ENCODE data around the gene ZNF846. TPM values are rescaled to one million over a fixed set of nuclear protein-coding genes. Genes with fewer than 3 reads are reported as not detected.
"Not testable (repeated sequence)": the region's sequence is repeated elsewhere in the genome, so short reads cannot be mapped to it uniquely, and the experiment has no call there.

Gene ZNF846
- total RNA-seq, 4 donors from 2014 or later: 20.8 to 36.9 (median 26.8) TPM

DNA sequence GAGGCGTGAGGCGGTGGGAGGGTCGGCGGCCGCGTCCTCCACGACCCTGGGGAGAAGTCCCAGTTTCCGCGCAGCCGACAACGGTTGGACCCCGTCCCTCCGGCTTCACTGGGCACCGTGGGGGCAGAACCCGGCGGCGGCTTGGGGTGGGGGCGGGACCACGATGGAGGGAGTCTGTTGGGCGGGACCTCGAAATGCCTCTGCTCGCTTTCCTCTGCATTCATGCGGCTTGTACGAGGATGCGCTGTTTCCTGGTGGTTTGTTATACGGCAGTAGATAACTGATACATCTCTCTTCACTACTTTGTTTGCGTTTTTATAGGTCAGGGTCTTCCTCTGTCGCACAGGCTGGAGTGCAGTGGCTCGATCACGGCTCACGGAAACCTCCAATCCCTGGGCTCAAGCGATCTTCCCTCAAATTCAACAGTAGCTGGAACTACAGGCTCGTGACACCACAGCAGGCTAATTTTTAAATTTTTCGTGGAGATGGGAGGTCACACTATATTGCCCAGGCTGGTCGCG, 24.6 kb upstream of the ZNF846 start:
- H3K9me3 ChIP-seq: no peaks in the 10 kb centered on the region

DNA sequence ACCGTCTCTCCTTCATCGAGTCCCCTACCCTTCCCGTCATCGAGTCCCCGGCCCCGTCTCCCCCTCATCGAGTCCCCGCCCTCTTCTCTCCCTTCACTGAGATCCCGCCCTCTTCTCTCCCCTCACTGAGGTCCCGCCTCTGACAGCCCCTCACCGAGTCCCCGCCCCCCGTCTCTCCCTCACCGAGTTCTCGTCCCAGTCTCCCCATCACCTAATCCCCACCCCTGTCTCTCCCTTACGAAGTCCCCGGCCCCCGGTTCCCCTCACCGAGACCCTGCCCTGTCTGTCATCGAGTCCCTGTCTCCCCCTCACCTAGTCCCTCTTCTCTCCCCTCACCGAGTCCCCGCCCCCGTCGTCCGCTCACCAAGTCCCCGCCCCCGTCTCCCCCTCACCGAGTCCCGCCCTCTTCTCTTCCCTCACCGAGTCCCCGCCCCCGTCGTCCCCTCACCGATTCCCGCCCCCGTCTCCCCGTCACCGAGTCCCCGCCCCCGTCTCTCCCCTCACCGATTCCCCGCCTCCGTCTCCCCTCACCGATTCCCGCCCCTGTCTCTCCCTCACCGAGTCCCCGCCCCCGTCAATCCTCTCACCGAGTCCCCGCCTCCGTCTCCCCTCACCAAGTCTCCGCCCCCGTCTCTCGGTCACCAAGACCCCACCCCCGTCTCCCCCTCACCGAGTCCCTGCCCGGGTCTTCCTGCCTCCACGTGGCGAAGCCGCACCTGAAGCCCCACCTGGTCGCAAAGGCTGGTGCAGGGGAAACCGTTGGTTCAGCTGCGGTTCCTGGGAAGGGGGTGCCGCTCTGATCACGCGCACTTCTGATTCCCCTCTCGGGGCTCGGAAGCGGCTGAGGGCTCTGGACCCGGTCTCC, 23.9 kb upstream of the ZNF846 start:
- peaks cover 0 to 22% (median 2%) of the 10 kb centered on the region in 4 donors for H3K4me1 ChIP-seq
- H3K27ac ChIP-seq: peak overlapping the region; percentile 88 to 100 (median 96)
- no peaks in the 10 kb centered on the region for H3K27me3 ChIP-seq
- peak overlapping the region; percentile 50 to 73 (median 69) for H3K4me3 ChIP-seq
- 2% methylated on average over 52 to 64 of the region's 70 CpGs for WGBS, 2 donors
- DNase-seq (ENCODE audit: low spot score in 2 of 2): peak; percentile 94 to 97
- H3K36me3 ChIP-seq: no peaks in the 10 kb centered on the region
- H3K9me3 ChIP-seq: no peaks in the 10 kb centered on the region
- TF ChIP-seq EP300 (IDR thresholded peaks at IDR 0.05) (no peak), POLR2A (IDR thresholded peaks at IDR 0.05) (no peak)
- TF ChIP-seq, protein P1, sequence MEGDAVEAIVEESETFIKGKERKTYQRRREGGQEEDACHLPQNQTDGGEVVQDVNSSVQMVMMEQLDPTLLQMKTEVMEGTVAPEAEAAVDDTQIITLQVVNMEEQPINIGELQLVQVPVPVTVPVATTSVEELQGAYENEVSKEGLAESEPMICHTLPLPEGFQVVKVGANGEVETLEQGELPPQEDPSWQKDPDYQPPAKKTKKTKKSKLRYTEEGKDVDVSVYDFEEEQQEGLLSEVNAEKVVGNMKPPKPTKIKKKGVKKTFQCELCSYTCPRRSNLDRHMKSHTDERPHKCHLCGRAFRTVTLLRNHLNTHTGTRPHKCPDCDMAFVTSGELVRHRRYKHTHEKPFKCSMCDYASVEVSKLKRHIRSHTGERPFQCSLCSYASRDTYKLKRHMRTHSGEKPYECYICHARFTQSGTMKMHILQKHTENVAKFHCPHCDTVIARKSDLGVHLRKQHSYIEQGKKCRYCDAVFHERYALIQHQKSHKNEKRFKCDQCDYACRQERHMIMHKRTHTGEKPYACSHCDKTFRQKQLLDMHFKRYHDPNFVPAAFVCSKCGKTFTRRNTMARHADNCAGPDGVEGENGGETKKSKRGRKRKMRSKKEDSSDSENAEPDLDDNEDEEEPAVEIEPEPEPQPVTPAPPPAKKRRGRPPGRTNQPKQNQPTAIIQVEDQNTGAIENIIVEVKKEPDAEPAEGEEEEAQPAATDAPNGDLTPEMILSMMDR (IDR thresholded peaks at IDR 0.05): no peak

More for the DNA sequence above, 24.6 kb upstream of the ZNF846 start:
- H3K27me3 ChIP-seq: no peaks in the 10 kb centered on the region
- TF ChIP-seq POLR2A (IDR thresholded peaks at IDR 0.05) (peak in 1 of 2 donors; percentile 17), EP300 (IDR thresholded peaks at IDR 0.05) (no peak)
- TF ChIP-seq, protein P1 (IDR thresholded peaks at IDR 0.05): no peak
- no peaks in the 10 kb centered on the region for H3K36me3 ChIP-seq
- H3K4me3 ChIP-seq: peak overlapping the region; percentile 50 to 73 (median 69)
- H3K4me1 ChIP-seq: peaks cover 0 to 22% (median 2%) of the 10 kb centered on the region in 4 donors
- peak overlapping the region; percentile 88 to 100 (median 96) for H3K27ac ChIP-seq
- 24 to 26% methylated on average over 25 to 29 of the region's 36 CpGs for WGBS, 2 donors
- DNase-seq (ENCODE audit: low spot score in 2 of 2): peak; percentile 27 to 43

DNA sequence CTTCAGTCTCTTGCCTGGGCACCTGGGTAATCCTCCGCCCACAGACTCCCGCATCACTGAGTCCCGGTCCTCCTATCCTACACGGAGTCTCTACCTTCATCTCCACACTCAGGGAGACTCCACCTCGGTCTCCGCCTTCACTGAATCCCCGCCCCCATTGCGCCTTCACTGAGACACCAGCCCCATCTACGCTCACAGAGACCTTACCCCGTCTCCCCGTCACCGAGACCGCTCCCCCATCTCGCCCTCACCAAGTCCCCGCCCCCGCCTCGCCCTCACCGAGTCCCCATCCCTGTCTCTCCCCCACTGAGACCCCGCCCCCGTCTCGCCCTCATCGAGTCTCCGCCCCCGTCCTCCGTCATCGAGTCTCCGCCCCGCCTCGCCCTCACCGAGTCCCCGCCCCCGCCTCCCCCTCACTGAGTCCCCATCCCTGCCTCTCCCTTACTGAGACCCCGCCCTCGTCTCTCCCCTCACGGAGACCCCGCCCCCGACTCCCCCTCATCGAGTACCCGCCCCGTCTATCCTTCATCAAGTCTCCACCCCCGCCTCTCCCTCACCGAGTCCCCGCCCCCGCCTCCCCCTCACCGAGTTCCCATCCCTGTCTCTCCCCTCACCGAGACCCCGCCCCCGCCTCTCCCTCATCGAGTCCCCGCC, 23.1 kb upstream of the ZNF846 start:
- H3K9me3 ChIP-seq: no peaks in the 10 kb centered on the region
- peak overlapping the region; percentile 36 to 65 (median 50) for H3K4me3 ChIP-seq
- WGBS, 2 donors: 2% methylated on average over 29 to 38 of the region's 50 CpGs
- H3K4me1 ChIP-seq: peaks cover 0 to 23% (median 2%) of the 10 kb centered on the region in 4 donors
- no peaks in the 10 kb centered on the region for H3K36me3 ChIP-seq
- H3K27ac ChIP-seq: peak overlapping the region; percentile 88 to 100 (median 96)
- DNase-seq (ENCODE audit: low spot score in 2 of 2): peak; percentile 98
- TF ChIP-seq POLR2A (IDR thresholded peaks at IDR 0.05) (peak in 1 of 2 donors; percentile 53), EP300 (IDR thresholded peaks at IDR 0.05) (peak in 1 of 2 donors; percentile 19)
- TF ChIP-seq, protein P1 (IDR thresholded peaks at IDR 0.05): no peak
- no peaks in the 10 kb centered on the region for H3K27me3 ChIP-seq

DNA sequence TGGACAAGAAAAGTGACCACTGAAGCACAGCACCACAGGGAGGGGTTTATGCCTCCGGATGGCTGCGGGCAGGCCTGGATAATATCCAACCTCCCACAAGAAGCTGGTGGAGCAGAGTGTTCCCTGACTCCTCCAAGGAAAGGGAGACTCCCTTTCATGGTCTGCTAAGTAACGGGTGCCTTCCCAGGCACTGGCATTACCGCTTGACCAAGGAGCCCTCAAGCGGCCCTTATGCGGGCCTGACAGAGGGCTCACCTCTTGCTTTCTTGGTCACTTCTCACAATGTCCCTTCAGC, 22.5 kb upstream of the ZNF846 start:
- not testable (repeated sequence) for H3K36me3 ChIP-seq; H3K9me3 ChIP-seq; H3K27me3 ChIP-seq; DNase-seq (ENCODE audit: low spot score in 2 of 2)
- Histone ChIP-seq H3K27ac (peak overlapping the region; percentile 57 to 100 (median 96)), H3K4me3 (peak overlapping the region in 3 of 4 donors; percentile 21 to 65 (median 50)), H3K4me1 (peaks cover 0 to 22% (median 2%) of the 10 kb centered on the region in 4 donors)
- WGBS, 2 donors: 63 to 69% methylated on average over 6 of the region's 6 CpGs

DNA sequence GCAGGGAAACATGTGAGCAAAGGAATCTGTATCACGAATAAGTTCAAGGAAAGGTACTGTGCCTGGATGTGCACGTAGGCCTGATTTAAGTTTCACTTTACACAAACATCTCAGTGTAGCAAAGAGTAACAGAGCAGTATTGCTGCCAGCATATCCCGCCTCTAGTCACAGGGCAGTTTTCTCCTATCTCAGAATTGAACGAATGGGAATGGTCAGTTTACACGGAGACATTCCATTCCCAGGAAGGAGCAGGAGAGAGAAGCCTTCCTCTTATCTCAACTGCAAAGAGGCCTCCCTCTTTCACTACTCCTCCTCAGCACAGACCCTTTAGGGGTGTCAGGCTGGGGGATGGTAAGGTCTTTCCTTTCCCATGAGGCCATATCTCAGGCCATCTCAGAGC, 21.0 kb upstream of the ZNF846 start:
- 40 to 55% methylated on average over 5 of the region's 5 CpGs for WGBS, 2 donors
- peaks cover 0 to 24% (median 4%) of the 10 kb centered on the region in 4 donors for H3K4me1 ChIP-seq
- not testable (repeated sequence) for H3K36me3 ChIP-seq; H3K4me3 ChIP-seq; DNase-seq (ENCODE audit: low spot score in 2 of 2); H3K27me3 ChIP-seq; H3K27ac ChIP-seq; H3K9me3 ChIP-seq

DNA sequence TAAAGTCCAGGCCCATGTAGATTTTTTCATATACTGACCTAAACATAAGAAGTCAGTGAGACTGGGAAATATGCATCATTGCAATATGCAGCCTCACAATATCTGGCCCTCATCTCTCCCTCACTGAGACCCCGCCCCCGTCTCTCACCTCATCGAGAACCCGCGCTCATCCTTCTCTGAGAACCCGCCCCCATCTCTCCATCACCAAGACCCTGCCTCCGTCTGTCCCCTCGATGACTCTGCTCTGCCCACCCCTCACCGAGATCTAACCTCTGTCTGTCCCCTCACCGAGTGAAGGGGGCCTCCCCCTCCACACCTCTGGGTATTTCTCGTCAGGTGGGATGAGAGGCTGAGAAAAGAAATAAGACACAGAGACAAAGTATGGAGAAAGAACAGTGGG, 20.5 kb upstream of the ZNF846 start:
- 77 to 78% methylated on average over 11 of the region's 11 CpGs for WGBS, 2 donors
- no peaks in the 10 kb centered on the region for H3K27me3 ChIP-seq
- no peak overlapping the region for H3K4me3 ChIP-seq
- TF ChIP-seq, protein P1 (IDR thresholded peaks at IDR 0.05): no peak
- no peak for TF ChIP-seq EP300 (IDR thresholded peaks at IDR 0.05)
- TF ChIP-seq POLR2A (IDR thresholded peaks at IDR 0.05): no peak
- no peaks in the 10 kb centered on the region for H3K36me3 ChIP-seq
- DNase-seq (ENCODE audit: low spot score in 2 of 2): no peak
- no peaks in the 10 kb centered on the region for H3K9me3 ChIP-seq
- H3K4me1 ChIP-seq: peaks cover 0 to 29% (median 6%) of the 10 kb centered on the region in 4 donors
- no peak overlapping the region for H3K27ac ChIP-seq

DNA sequence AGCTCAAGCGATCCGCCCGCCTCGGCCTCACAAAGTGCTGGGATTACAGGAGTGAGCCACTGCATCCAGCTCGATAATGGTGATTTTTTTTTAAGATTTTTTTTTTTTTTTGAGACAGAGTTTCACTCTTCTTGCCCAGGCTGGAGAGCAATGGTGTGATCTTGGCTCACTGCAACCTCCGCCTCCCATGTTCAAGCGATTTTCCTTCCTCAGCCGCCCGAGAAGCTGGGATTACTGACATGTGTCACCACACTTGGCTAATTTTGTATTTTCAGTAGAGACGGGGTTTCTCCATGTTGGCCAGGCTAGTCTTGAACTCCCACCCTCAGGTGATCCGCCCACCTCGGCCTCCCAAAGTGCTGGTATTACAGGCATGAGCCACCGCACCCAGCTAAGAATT, 20.1 kb upstream of the ZNF846 start:
- H3K9me3 ChIP-seq; H3K4me3 ChIP-seq; H3K36me3 ChIP-seq; DNase-seq (ENCODE audit: low spot score in 2 of 2); H3K27me3 ChIP-seq; H3K27ac ChIP-seq: not testable (repeated sequence)
- peaks cover 0 to 30% (median 6%) of the 10 kb centered on the region in 4 donors for H3K4me1 ChIP-seq
- 93 to 95% methylated on average over 13 of the region's 13 CpGs for WGBS, 2 donors

Data from tibial nerve (tissue), 4 donors.